Suprapubic skin (tissue), 3 donors: Measurements from ENCODE around the gene SNX6.

Experiments used
- EP300 ChIP-seq: sonication (generic); formaldehyde crosslinking; IDR thresholded peaks from one replicate; pipeline ENCODE4 v1.6.1; 2017; ENCODE audit warnings: antibody characterized with exemption
- POLR2A ChIP-seq, 2 donors: fragments of 450-650 bp; IDR thresholded peaks; one replicate each; pipeline ENCODE4 v1.6.1; 2017; ENCODE audit warnings: antibody characterized with exemption in 2 of 2, mild to moderate bottlenecking in 2 of 2, moderate library complexity in 2 of 2
- TF ChIP-seq, protein P1 (sequence below), 2 donors: fragments of 200-600 bp in 1 of 2; fragments of 450-650 bp in 1 of 2; sonication (generic) in 1 of 2; IDR thresholded peaks; one replicate each; pipeline ENCODE4 v1.5.1; 2016 to 2019; ENCODE audit warnings: antibody characterized with exemption in 2 of 2, mild to moderate bottlenecking in 1 of 2, moderate library complexity in 1 of 2

DNA sequence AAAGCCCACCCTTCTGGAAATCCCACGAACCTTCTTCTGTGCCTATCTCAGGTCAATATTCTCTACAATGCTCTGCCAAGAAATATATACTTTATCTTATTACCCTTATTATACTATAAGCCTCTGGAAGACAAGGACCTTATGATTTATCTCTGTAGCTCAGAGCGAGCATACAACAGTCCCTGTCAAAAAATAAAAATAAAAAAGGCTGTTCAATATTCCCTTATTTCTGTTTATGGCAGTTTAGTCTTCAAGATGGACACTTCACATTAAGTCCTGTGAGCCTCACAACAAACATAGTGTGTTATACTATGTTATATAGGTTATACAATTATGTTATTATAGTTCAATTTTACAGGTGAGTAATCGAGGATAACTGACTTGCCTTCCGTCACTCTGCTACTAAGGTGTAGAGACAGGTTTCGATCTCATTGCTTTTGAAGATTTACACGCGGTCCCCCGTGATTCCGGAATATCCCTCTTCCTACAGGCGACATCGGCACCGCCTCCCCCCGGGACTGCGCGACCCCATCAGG, 91.0 kb downstream of the SNX6 start:
- TF ChIP-seq, protein P1, sequence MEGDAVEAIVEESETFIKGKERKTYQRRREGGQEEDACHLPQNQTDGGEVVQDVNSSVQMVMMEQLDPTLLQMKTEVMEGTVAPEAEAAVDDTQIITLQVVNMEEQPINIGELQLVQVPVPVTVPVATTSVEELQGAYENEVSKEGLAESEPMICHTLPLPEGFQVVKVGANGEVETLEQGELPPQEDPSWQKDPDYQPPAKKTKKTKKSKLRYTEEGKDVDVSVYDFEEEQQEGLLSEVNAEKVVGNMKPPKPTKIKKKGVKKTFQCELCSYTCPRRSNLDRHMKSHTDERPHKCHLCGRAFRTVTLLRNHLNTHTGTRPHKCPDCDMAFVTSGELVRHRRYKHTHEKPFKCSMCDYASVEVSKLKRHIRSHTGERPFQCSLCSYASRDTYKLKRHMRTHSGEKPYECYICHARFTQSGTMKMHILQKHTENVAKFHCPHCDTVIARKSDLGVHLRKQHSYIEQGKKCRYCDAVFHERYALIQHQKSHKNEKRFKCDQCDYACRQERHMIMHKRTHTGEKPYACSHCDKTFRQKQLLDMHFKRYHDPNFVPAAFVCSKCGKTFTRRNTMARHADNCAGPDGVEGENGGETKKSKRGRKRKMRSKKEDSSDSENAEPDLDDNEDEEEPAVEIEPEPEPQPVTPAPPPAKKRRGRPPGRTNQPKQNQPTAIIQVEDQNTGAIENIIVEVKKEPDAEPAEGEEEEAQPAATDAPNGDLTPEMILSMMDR (IDR thresholded peaks at IDR 0.05), result no peak
- no peak for TF ChIP-seq POLR2A (IDR thresholded peaks at IDR 0.05)
- no peak for TF ChIP-seq EP300
